ENCODE data around the gene TRAF1.

DNA sequence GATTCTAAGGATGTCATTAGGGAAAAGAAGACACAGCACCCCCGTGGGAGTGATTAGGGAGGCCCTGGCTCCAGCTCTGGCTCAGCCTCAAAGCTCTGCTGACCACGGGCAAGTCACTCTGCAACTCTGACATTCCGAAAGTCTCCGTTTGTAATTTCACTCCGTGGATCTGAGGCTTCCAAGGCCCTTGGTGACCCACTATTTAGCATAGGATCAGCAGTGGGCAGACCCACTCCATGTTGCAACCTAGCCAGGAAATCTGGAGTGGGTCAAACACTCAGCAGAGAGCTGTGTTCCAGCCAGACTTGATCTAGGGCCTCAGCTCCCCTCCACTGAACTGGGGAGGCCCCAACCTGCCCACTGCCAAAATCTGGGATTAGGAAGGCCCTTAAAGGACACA, 61.4 kb downstream of the TRAF1 start:
- TF ChIP-seq POLR2A (IDR thresholded peaks at IDR 0.05), result no peak
- TF ChIP-seq, protein P1, sequence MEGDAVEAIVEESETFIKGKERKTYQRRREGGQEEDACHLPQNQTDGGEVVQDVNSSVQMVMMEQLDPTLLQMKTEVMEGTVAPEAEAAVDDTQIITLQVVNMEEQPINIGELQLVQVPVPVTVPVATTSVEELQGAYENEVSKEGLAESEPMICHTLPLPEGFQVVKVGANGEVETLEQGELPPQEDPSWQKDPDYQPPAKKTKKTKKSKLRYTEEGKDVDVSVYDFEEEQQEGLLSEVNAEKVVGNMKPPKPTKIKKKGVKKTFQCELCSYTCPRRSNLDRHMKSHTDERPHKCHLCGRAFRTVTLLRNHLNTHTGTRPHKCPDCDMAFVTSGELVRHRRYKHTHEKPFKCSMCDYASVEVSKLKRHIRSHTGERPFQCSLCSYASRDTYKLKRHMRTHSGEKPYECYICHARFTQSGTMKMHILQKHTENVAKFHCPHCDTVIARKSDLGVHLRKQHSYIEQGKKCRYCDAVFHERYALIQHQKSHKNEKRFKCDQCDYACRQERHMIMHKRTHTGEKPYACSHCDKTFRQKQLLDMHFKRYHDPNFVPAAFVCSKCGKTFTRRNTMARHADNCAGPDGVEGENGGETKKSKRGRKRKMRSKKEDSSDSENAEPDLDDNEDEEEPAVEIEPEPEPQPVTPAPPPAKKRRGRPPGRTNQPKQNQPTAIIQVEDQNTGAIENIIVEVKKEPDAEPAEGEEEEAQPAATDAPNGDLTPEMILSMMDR (IDR thresholded peaks at IDR 0.05), result no peak

Measured in Peyer's patch (tissue), 4 donors.